ENCODE data around the gene NHLRC3. TPM values are rescaled to one million over a fixed set of nuclear protein-coding genes. Genes with fewer than 3 reads are reported as not detected.
A peak's percentile ranks its signal among the peaks of the same experiment; 100 is the strongest.

Gene NHLRC3
- total RNA-seq, 1 donor from 2014 or later: 20.2 TPM

GRCh38 chr13:39039041-39039440, 785 bp downstream of the NHLRC3 start:
- no peak for DNase-seq (ENCODE audit: low spot score)
- Mint-ChIP-seq H3K27ac (ENCODE audit: unreplicated experiment) (peak overlapping the region; percentile 32), H3K4me3 (ENCODE audit: unreplicated experiment) (peak overlapping the region; percentile 97), H3K36me3 (ENCODE audit: low read depth) (no peaks in the 10 kb centered on the region), H3K4me1 (ENCODE audit: low read depth) (peaks cover 56% of the 10 kb centered on the region), H3K9me3 (ENCODE audit: low read depth) (no peaks in the 10 kb centered on the region), H3K27me3 (ENCODE audit: low read depth) (no peaks in the 10 kb centered on the region)
- TF ChIP-seq CTCF (IDR thresholded peaks at IDR 0.05): no peak

- no peak for DNase-seq (ENCODE audit: low spot score)
- Mint-ChIP-seq H3K36me3 (ENCODE audit: low read depth) (peaks cover 7% of the 10 kb centered on the region), H3K27ac (ENCODE audit: unreplicated experiment) (peak overlapping the region; percentile 22), H3K4me1 (ENCODE audit: low read depth) (peaks cover 45% of the 10 kb centered on the region), H3K27me3 (ENCODE audit: low read depth) (no peaks in the 10 kb centered on the region), H3K4me3 (ENCODE audit: unreplicated experiment) (peak overlapping the region; percentile 25), H3K9me3 (ENCODE audit: low read depth) (no peaks in the 10 kb centered on the region)
- TF ChIP-seq CTCF (IDR thresholded peaks at IDR 0.05): no peak
Observed at GRCh38 chr13:39040206-39040605, 1.9 kb downstream of the NHLRC3 start.

- Mint-ChIP-seq H3K27ac (ENCODE audit: unreplicated experiment) (no peak overlapping the region), H3K9me3 (ENCODE audit: low read depth) (no peaks in the 10 kb centered on the region), H3K27me3 (ENCODE audit: low read depth) (no peaks in the 10 kb centered on the region)
Observed at GRCh38 chr13:39044536-39044935, 6.3 kb downstream of the NHLRC3 start.

GRCh38 chr13:39047560-39047959, 9.3 kb downstream of the NHLRC3 start:
- H3K27ac Mint-ChIP-seq (ENCODE audit: unreplicated experiment): no peak overlapping the region
- peaks cover 7% of the 10 kb centered on the region for H3K36me3 Mint-ChIP-seq (ENCODE audit: low read depth)
- H3K4me3 Mint-ChIP-seq (ENCODE audit: unreplicated experiment): no peak overlapping the region
- no peaks in the 10 kb centered on the region for H3K27me3 Mint-ChIP-seq (ENCODE audit: low read depth)
- H3K9me3 Mint-ChIP-seq (ENCODE audit: low read depth): no peaks in the 10 kb centered on the region
- no peak for DNase-seq (ENCODE audit: low spot score)
- peak; percentile 17 for TF ChIP-seq CTCF (IDR thresholded peaks at IDR 0.05)
- H3K4me1 Mint-ChIP-seq (ENCODE audit: low read depth): no peaks in the 10 kb centered on the region

More at GRCh38 chr13:39044536-39044935, 6.3 kb downstream of the NHLRC3 start:
- TF ChIP-seq CTCF (IDR thresholded peaks at IDR 0.05): no peak
- Mint-ChIP-seq H3K36me3 (ENCODE audit: low read depth) (peaks cover 7% of the 10 kb centered on the region), H3K4me1 (ENCODE audit: low read depth) (peaks cover 13% of the 10 kb centered on the region), H3K4me3 (ENCODE audit: unreplicated experiment) (no peak overlapping the region)
- DNase-seq (ENCODE audit: low spot score): no peak

GRCh38 chr13:39048806-39049205, 10.6 kb downstream of the NHLRC3 start:
- H3K36me3 Mint-ChIP-seq (ENCODE audit: low read depth): peaks cover 7% of the 10 kb centered on the region
- TF ChIP-seq CTCF (IDR thresholded peaks at IDR 0.05): no peak
- no peaks in the 10 kb centered on the region for H3K27me3 Mint-ChIP-seq (ENCODE audit: low read depth)

More at GRCh38 chr13:39048806-39049205, 10.6 kb downstream of the NHLRC3 start:
- no peak overlapping the region for H3K4me3 Mint-ChIP-seq (ENCODE audit: unreplicated experiment)
- no peak overlapping the region for H3K27ac Mint-ChIP-seq (ENCODE audit: unreplicated experiment)
- no peaks in the 10 kb centered on the region for H3K4me1 Mint-ChIP-seq (ENCODE audit: low read depth)
- H3K9me3 Mint-ChIP-seq (ENCODE audit: low read depth): no peaks in the 10 kb centered on the region
- DNase-seq (ENCODE audit: low spot score): no peak

Measured in chondrocyte (in vitro differentiated cells).